ENCODE results near the gene LAMA3.

DNA sequence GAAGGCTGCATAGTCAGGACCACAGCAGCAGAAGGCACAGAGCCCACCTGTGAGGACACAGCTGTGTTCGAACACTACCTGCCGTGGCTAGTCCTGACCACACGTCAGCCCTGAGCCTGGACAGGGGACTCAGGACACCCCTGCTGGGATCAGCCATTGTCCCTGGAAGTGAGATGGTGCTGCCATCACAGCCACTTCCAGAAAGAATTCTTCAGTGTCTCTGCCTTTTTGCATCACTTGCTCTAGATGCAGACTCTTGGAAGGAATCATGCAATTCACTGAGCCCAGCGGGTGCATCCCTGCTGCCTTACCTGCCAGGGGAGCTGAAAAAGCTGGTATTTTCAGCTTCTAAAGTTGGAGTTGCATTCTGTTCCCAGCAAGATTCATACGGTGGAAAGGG is 49.3 kb downstream of the LAMA3 start:
- TF ChIP-seq CTCF (IDR thresholded peaks at IDR 0.05) (no peak), EP300 (IDR thresholded peaks at IDR 0.05) (no peak)
